HepG2 (cell line): ENCODE measurements around the gene TSPAN31. TPM values are rescaled to one million over a fixed set of nuclear protein-coding genes. Genes with fewer than 3 reads are reported as not detected.

ENCODE experiments used
- ATAC-seq: fragments of 200-7000 bp; cut with Tn5 transposase; 3 replicates; pipeline ENCODE4 v1.9.1; 2020; ENCODE audit warnings: mild to moderate bottlenecking, moderate library complexity
- BruUV-seq: library from RNA; stranded (reverse); fragments of 400-500 nt; replicated peaks from 2 replicates; lab custom pipeline; 2021; lab: Mats Ljungman, UMichigan
- CTCF ChIA-PET: fragments of 300-600 bp; formaldehyde crosslinking; extraction: SDS; loops from one replicate; lab custom pipeline; 2021; ENCODE audit warnings: low total read pairs, inconsistent platforms, low intra/inter-chr PET ratio; lab: Yijun Ruan, JAX
- POLR2A ChIA-PET: fragments of 350-600 bp; sonication (Branson Sonifier 250); formaldehyde crosslinking; loops from one replicate; lab custom pipeline; 2020; ENCODE audit warnings: antibody characterized with exemption, inconsistent platforms; lab: Yijun Ruan, JAX
- DNase-seq: peaks from one replicate; pipeline ENCODE4 v3.0.0-alpha.2; 2015; ENCODE audit warnings: low spot score
- FAIRE-seq: peaks from 3 replicates; lab custom pipeline; 2011; peaks lifted over from hg19 to GRCh38; lab: Jason Lieb, UNC
- H2AFZ ChIP-seq: one replicate; pipeline ENCODE4 v1.6.1; 2011; ENCODE audit warnings: low read length, inconsistent platforms
- H3K27ac ChIP-seq: fragments of 300-600 bp; 3 replicates; pipeline ENCODE4 v1.8.0; 2011; ENCODE audit warnings: mixed run types, mild to moderate bottlenecking, mixed read lengths, low read length, inconsistent platforms; ENCODE audit not compliant: insufficient read depth; ENCODE audit errors: extremely low read length
- H3K27me3 ChIP-seq, 2 experiments: fragments of 200-600 bp in 1 of 2; 2 replicates in 1 of 2; 3 replicates in 1 of 2; pipeline versions ENCODE4 v1.6.0 to v1.8.0; 2011; ENCODE audit warnings: low read length in 2 of 2, mild to moderate bottlenecking in 2 of 2, moderate library complexity in 2 of 2, inconsistent platforms in 1 of 2; ENCODE audit not compliant: insufficient read depth in 2 of 2, control insufficient read depth in 1 of 2
- H3K36me3 ChIP-seq, 2 experiments: fragments of 200-600 bp in 1 of 2; replicated peaks in 1 of 2; 2 replicates in 1 of 2; 3 replicates in 1 of 2; pipeline versions ENCODE4 v1.5.1 to v1.8.0; 2011; ENCODE audit warnings: low read length in 2 of 2, inconsistent platforms in 1 of 2; ENCODE audit not compliant: insufficient read depth in 2 of 2, control insufficient read depth in 1 of 2
- H3K4me1 ChIP-seq: 2 replicates; pipeline ENCODE4 v1.5.1; 2012; ENCODE audit warnings: low read length, inconsistent platforms; ENCODE audit not compliant: insufficient read depth
- H3K4me2 ChIP-seq: 2 replicates; pipeline ENCODE4 v1.6.0; 2011; ENCODE audit warnings: low read depth, low read length, inconsistent platforms
- H3K4me3 ChIP-seq, 3 experiments: fragments of 200-600 bp in 1 of 3; sonication (generic), shearing (Covaris generic) in 1 of 3; replicated peaks in 1 of 3; 2 replicates each; pipeline ENCODE4 v1.5.1; 2011 to 2016; ENCODE audit warnings: low read length in 3 of 3, inconsistent platforms in 2 of 3, low read depth in 2 of 3, mild to moderate bottlenecking in 2 of 3, control low read depth in 1 of 3, mixed read lengths in 1 of 3; ENCODE audit not compliant: insufficient read depth in 1 of 3
- H3K79me2 ChIP-seq: one replicate; pipeline ENCODE4 v1.6.1; 2011; ENCODE audit warnings: low read length, inconsistent platforms; ENCODE audit not compliant: insufficient read depth
- H3K9ac ChIP-seq: 2 replicates; pipeline ENCODE4 v1.6.0; 2011; ENCODE audit warnings: mild to moderate bottlenecking, low read depth, low read length, inconsistent platforms; ENCODE audit not compliant: insufficient read depth
- H3K9me3 ChIP-seq: 2 replicates; pipeline ENCODE4 v1.5.1; 2012; ENCODE audit warnings: mild to moderate bottlenecking, low read length
- H4K20me1 ChIP-seq: 2 replicates; pipeline ENCODE4 v1.6.0; 2011; ENCODE audit warnings: inconsistent platforms, mild to moderate bottlenecking, low read length, moderate library complexity; ENCODE audit not compliant: insufficient read depth
- AKAP8 ChIP-seq: sonication (generic); formaldehyde crosslinking; IDR thresholded peaks from 2 replicates; pipeline ENCODE4 v1.5.1; 2020; ENCODE audit warnings: mild to moderate bottlenecking, missing genetic modification reagents
- ARID3A ChIP-seq: IDR thresholded peaks from 2 replicates; pipeline ENCODE4 v1.6.1; 2012; ENCODE audit warnings: low read depth, low read length, improper control_type of control experiment
- CBX2 ChIP-seq, 2 experiments: fragments of 200-600 bp in 1 of 2; sonication (generic); formaldehyde crosslinking in 1 of 2; IDR thresholded peaks; 2 replicates each; pipeline versions ENCODE4 v1.7.0 to v1.8.1; 2018 to 2022; ENCODE audit warnings: low read depth in 2 of 2, low read length in 1 of 2, mild to moderate bottlenecking in 1 of 2, missing genetic modification reagents in 1 of 2
- DRAP1 ChIP-seq: IDR thresholded peaks from 2 replicates; pipeline ENCODE4 v1.6.1; 2016; ENCODE audit warnings: missing genetic modification reagents, missing compliant biosample characterization
- ERF ChIP-seq: IDR thresholded peaks from 2 replicates; pipeline ENCODE4 v1.6.1; 2018; ENCODE audit warnings: missing biosample characterization, missing genetic modification reagents
- GPN1 ChIP-seq: sonication (generic); formaldehyde crosslinking; IDR thresholded peaks from 2 replicates; pipeline ENCODE4 v1.5.1; 2020; ENCODE audit warnings: missing genetic modification reagents, borderline replicate concordance
- HNRNPH1 ChIP-seq: fragments of 200-400 bp; formaldehyde crosslinking; optimal IDR thresholded peaks from 2 replicates; pipeline ENCODE3; 2017; ENCODE audit warnings: mild to moderate bottlenecking, low read depth, low read length
- HOXA7 ChIP-seq: sonication (generic); formaldehyde crosslinking; IDR thresholded peaks from 2 replicates; pipeline ENCODE4 v1.8.1; 2022; ENCODE audit warnings: mild to moderate bottlenecking, missing genetic modification reagents, moderate library complexity
- MYC ChIP-seq: sonication (generic); formaldehyde crosslinking; IDR thresholded peaks from 2 replicates; pipeline ENCODE4 v1.9.0; 2021; ENCODE audit warnings: missing genetic modification reagents, borderline replicate concordance
- RAD21 ChIP-seq: fragments of 450-650 bp; formaldehyde crosslinking; IDR thresholded peaks from 2 replicates; pipeline ENCODE4 v1.5.0; 2020; ENCODE audit warnings: mild to moderate bottlenecking
- ZBTB42 ChIP-seq: sonication (generic); formaldehyde crosslinking; IDR thresholded peaks from 2 replicates; pipeline ENCODE4 v1.5.0; 2020; ENCODE audit warnings: mild to moderate bottlenecking, missing genetic modification reagents
- ZMYM2 ChIP-seq: sonication (generic); formaldehyde crosslinking; IDR thresholded peaks from 2 replicates; pipeline ENCODE4 v1.8.0; 2022; ENCODE audit warnings: mild to moderate bottlenecking, missing genetic modification reagents
- ZNF138 ChIP-seq: sonication (generic); formaldehyde crosslinking; IDR thresholded peaks from 2 replicates; pipeline ENCODE4 v1.5.0; 2020; ENCODE audit warnings: mild to moderate bottlenecking, low read depth, missing genetic modification reagents
- ZNF251 ChIP-seq: sonication (generic); formaldehyde crosslinking; IDR thresholded peaks from 2 replicates; pipeline ENCODE4 v1.9.0; 2021; ENCODE audit warnings: mild to moderate bottlenecking, missing genetic modification reagents
- ZNF263 ChIP-seq: sonication (generic); formaldehyde crosslinking; IDR thresholded peaks from 2 replicates; pipeline ENCODE4 v1.4.0; 2020; ENCODE audit warnings: missing genetic modification reagents
- ZNF430 ChIP-seq: sonication (generic); formaldehyde crosslinking; IDR thresholded peaks from 2 replicates; pipeline ENCODE4 v1.9.0; 2021; ENCODE audit warnings: mild to moderate bottlenecking, missing genetic modification reagents
- ZNF577 ChIP-seq: sonication (generic); formaldehyde crosslinking; IDR thresholded peaks from 2 replicates; pipeline ENCODE4 v1.4.0; 2020; ENCODE audit warnings: mild to moderate bottlenecking, low read depth, missing genetic modification reagents, borderline replicate concordance
- ZNF839 ChIP-seq: sonication (generic); formaldehyde crosslinking; IDR thresholded peaks from 2 replicates; pipeline ENCODE4 v1.4.0; 2020; ENCODE audit warnings: missing genetic modification reagents, mild to moderate bottlenecking, borderline replicate concordance
- ZNF850 ChIP-seq: sonication (generic); formaldehyde crosslinking; conservative IDR thresholded peaks from 2 replicates; pipeline ENCODE4 v1.9.0; 2021; ENCODE audit warnings: mild to moderate bottlenecking, missing genetic modification reagents
- WGBS: methylation state at CpG from one replicate; pipeline ENCODE4 v1.1.6; 2017; ENCODE audit warnings: low lambda C conversion rate; 5-methylcytosine and 5-hydroxymethylcytosine counted together
- in situ Hi-C: cut with HindIII; loops from 2 replicates; pipeline ENCODE4 v1.10.0; 2017; ENCODE audit warnings: low pct_unique_long_range_greater_than_20kb; ENCODE audit not compliant: extremely low pct_ligation_motif_present
- intact Hi-C: fragments of 100-400 bp; cut with micrococcal nuclease; formaldehyde crosslinking; loops from one replicate; pipeline ENCODE4 v1.10.0; 2022; ENCODE audit not compliant: unreplicated experiment
- polyA plus RNA-seq, 8 experiments: library from polyadenylated mRNA; depleted of rRNA in 3 of 8; stranded (reverse) in 7 of 8; unstranded in 1 of 8; fragments of >200 nt; fragmentation: Illumina TruSeq in 4 of 8; extraction: Trizol in 4 of 8; gene quantifications; 2 replicates each; pipeline versions ENCODE4 v1.2.1 to v1.2.3, GENCODE V29; 2011 to 2016; ENCODE audit warnings: low read depth in 4 of 8, missing spikeins in 1 of 8, mixed read lengths in 1 of 8; ENCODE audit not compliant: insufficient read depth in 1 of 8
- total RNA-seq, 5 experiments: library from RNA; depleted of rRNA; stranded (reverse); fragments of >200 nt; fragmentation: Illumina TruSeq; extraction: Trizol; gene quantifications; 2 replicates each; pipeline ENCODE4 v1.2.3, GENCODE V29; 2016; ENCODE audit warnings: low read depth in 1 of 5

Gene TSPAN31
- total and polyA plus RNA-seq, 2 of the 13 experiments (the other 11 are each of a cell fraction or from before 2014, with no cell fraction given), result 10.4 to 24.6 TPM

- TF ChIP-seq RAD21 (CRISPR knock-in tag) (no peak), ZNF850 (CRISPR knock-in tag) (no peak), MYC (CRISPR knock-in tag) (no peak), AKAP8 (CRISPR knock-in tag) (no peak), ZNF577 (no peak)
These were observed 16.7 kb downstream of the TSPAN31 start (continued) for GRCh38 chr12:57761391-57761998.

GRCh38 chr12:57762463-57762862 lies 17.6 kb downstream of the TSPAN31 start:
- Histone ChIP-seq H3K4me1 (peaks cover 36% of the 10 kb centered on the region), H3K4me2 (no peak overlapping the region), H3K9ac (no peak overlapping the region), H3K27me3 (peaks cover 0 to 6% of the 10 kb centered on the region in 2 experiments; a peak in 1 of 5 replicates), H3K27ac (no peak overlapping the region), H3K36me3 (no peaks in the 10 kb centered on the region; a peak in 1 of 5 replicates), H3K9me3 (no peaks in the 10 kb centered on the region), H3K79me2 (no peaks in the 10 kb centered on the region), H2AFZ (no peak overlapping the region), H4K20me1 (no peaks in the 10 kb centered on the region), H3K4me3 (no peak overlapping the region)
- in situ Hi-C loops, result no loop called here
- WGBS, result 91% methylated on average over 2 of the region's 2 CpGs
- DNase-seq (no peak), FAIRE-seq (no peak), ATAC-seq (no peak)
- intact Hi-C loops, result no loop called here
- CTCF ChIA-PET, result no interaction called here
- no TSS peak for BruUV-seq
- POLR2A ChIA-PET, result no interaction called here
- no peak for TF ChIP-seq ZNF251
- no peak for TF ChIP-seq ZMYM2 (CRISPR knock-in tag)
- TF ChIP-seq ERF (CRISPR knock-in tag), result no peak
- TF ChIP-seq ZBTB42 (CRISPR knock-in tag), result no peak
- TF ChIP-seq HNRNPH1, result no peak
- no peak for TF ChIP-seq GPN1 (CRISPR knock-in tag)
- no peak for TF ChIP-seq HOXA7 (CRISPR knock-in tag)
- no peak for TF ChIP-seq ZNF138 (CRISPR knock-in tag)
- TF ChIP-seq CBX2 (IDR thresholded peaks at IDR 0.05; ENCODE audit: low read depth, low read length), result no peak
- TF ChIP-seq CBX2 (CRISPR knock-in tag; IDR thresholded peaks at IDR 0.05; ENCODE audit: low read depth), result no peak
- no peak for TF ChIP-seq ZNF263
- no peak for TF ChIP-seq DRAP1 (CRISPR knock-in tag)
- no peak for TF ChIP-seq ZNF430
- TF ChIP-seq ZNF839, result no peak
- TF ChIP-seq ARID3A, result no peak
